Stomach smooth muscle (tissue), 2 donors: ENCODE data around the gene USP20.

Source experiments
- H3K27ac ChIP-seq: one replicate; pipeline ENCODE4 v1.7.0; 2013; ENCODE audit warnings: mild to moderate bottlenecking, low read length, inconsistent platforms
- H3K27me3 ChIP-seq, 2 donors: one replicate each; pipeline ENCODE4 v1.7.0; 2013; ENCODE audit warnings: low read length in 2 of 2; ENCODE audit not compliant: insufficient read depth in 2 of 2, control insufficient read depth in 1 of 2
- H3K36me3 ChIP-seq, 2 donors: one replicate each; pipeline ENCODE4 v1.7.0; 2013; ENCODE audit warnings: low read length in 2 of 2; ENCODE audit not compliant: control insufficient read depth in 2 of 2, insufficient read depth in 2 of 2
- H3K4me1 ChIP-seq: one replicate; pipeline ENCODE4 v1.7.0; 2013; ENCODE audit warnings: low read length; ENCODE audit not compliant: control insufficient read depth, insufficient read depth
- H3K4me3 ChIP-seq, 2 donors: one replicate each; pipeline ENCODE4 v1.7.0; 2013; ENCODE audit warnings: low read length in 2 of 2
- H3K9ac ChIP-seq, 2 donors: one replicate each; pipeline ENCODE4 v1.7.0; 2013; ENCODE audit warnings: low read length in 2 of 2, mild to moderate bottlenecking in 1 of 2
- H3K9me3 ChIP-seq, 2 donors: one replicate each; pipeline ENCODE4 v1.7.0; 2013; ENCODE audit warnings: low read length in 2 of 2; ENCODE audit not compliant: control insufficient read depth in 2 of 2
- donor health status: healthy.
- donor health status: Pancreatic carcinoma.

Gene USP20

DNA sequence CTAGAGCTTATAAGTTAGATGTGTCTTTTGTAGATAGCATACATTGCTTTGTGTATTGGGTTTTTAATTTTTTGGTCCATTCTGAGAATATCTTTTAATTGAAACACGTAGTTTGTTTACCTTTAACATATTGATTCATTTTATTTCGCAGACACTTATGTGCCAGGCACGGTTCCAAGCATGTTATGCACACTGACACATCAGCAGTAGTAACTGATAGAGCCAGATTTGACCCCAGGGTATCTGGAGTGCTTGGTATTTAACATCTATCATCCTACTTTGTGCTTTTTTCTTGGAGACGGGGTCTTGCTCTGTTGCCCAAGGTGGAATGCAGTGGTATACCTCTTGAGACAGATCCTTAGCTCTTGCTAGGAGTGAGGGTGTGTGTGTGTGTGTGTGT, 71.9 kb downstream of the USP20 start:
- H3K27me3 ChIP-seq: no peaks in the 10 kb centered on the region
- H3K9me3 ChIP-seq: no peaks in the 10 kb centered on the region
- H3K4me3 ChIP-seq: no peak overlapping the region
- no peak overlapping the region for H3K9ac ChIP-seq
- no peaks in the 10 kb centered on the region for H3K4me1 ChIP-seq
- H3K36me3 ChIP-seq: peaks cover 20 to 31% of the 10 kb centered on the region in 2 donors
- no peak overlapping the region for H3K27ac ChIP-seq

- no peak overlapping the region for H3K4me3 ChIP-seq
- no peaks in the 10 kb centered on the region for H3K27me3 ChIP-seq
- H3K27ac ChIP-seq: no peak overlapping the region
- no peaks in the 10 kb centered on the region for H3K4me1 ChIP-seq
- no peak overlapping the region for H3K9ac ChIP-seq
- no peaks in the 10 kb centered on the region for H3K9me3 ChIP-seq
- H3K36me3 ChIP-seq: peaks cover 15 to 25% of the 10 kb centered on the region in 2 donors
Observed at GRCh38 chr9:129908906-129909305, 73.6 kb downstream of the USP20 start.

GRCh38 chr9:129909851-129910250, 74.6 kb downstream of the USP20 start:
- Histone ChIP-seq H3K9me3 (no peaks in the 10 kb centered on the region), H3K4me3 (no peak overlapping the region), H3K9ac (no peak overlapping the region), H3K4me1 (no peaks in the 10 kb centered on the region), H3K36me3 (peaks cover 13 to 23% of the 10 kb centered on the region in 2 donors), H3K27ac (no peak overlapping the region), H3K27me3 (no peaks in the 10 kb centered on the region)

GRCh38 chr9:129910628-129911567, 75.6 kb downstream of the USP20 start:
- no peak overlapping the region for H3K27ac ChIP-seq
- H3K36me3 ChIP-seq: peaks cover 13 to 23% of the 10 kb centered on the region in 2 donors
- H3K4me1 ChIP-seq: no peaks in the 10 kb centered on the region
- H3K9me3 ChIP-seq: no peaks in the 10 kb centered on the region
- H3K4me3 ChIP-seq: no peak overlapping the region
- H3K27me3 ChIP-seq: no peaks in the 10 kb centered on the region
- H3K9ac ChIP-seq: no peak overlapping the region

GRCh38 chr9:129914051-129914450, 78.8 kb downstream of the USP20 start:
- no peak overlapping the region for H3K9ac ChIP-seq
- H3K27me3 ChIP-seq: no peaks in the 10 kb centered on the region
- H3K4me3 ChIP-seq: no peak overlapping the region
- peaks cover 8 to 16% of the 10 kb centered on the region in 2 donors for H3K36me3 ChIP-seq
- H3K27ac ChIP-seq: no peak overlapping the region
- H3K4me1 ChIP-seq: no peaks in the 10 kb centered on the region
- no peaks in the 10 kb centered on the region for H3K9me3 ChIP-seq

DNA sequence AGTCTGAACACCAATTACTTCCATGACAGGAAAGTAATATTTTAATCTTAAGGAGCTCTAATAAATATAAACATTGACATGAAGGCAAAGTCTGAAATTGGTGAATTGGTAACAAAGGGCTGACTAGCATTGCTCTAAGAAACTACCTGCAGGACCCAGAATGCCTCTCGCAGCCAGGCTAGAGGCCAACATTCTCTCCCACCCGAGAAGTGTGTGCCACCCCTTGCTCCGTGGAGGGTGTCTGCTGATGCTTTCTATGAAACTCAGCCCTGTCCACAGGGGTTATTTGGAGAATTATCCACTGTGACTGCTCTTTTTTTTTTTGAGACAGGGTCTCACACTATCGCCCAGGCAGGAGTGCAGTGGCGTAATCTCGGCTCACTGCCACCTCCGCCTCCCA, 81.4 kb downstream of the USP20 start:
- no peak overlapping the region for H3K27ac ChIP-seq
- H3K27me3 ChIP-seq: no peaks in the 10 kb centered on the region
- no peaks in the 10 kb centered on the region for H3K4me1 ChIP-seq
- no peak overlapping the region for H3K4me3 ChIP-seq
- no peak overlapping the region for H3K9ac ChIP-seq
- peaks cover 8% of the 10 kb centered on the region in 2 donors for H3K36me3 ChIP-seq
- no peaks in the 10 kb centered on the region for H3K9me3 ChIP-seq

DNA sequence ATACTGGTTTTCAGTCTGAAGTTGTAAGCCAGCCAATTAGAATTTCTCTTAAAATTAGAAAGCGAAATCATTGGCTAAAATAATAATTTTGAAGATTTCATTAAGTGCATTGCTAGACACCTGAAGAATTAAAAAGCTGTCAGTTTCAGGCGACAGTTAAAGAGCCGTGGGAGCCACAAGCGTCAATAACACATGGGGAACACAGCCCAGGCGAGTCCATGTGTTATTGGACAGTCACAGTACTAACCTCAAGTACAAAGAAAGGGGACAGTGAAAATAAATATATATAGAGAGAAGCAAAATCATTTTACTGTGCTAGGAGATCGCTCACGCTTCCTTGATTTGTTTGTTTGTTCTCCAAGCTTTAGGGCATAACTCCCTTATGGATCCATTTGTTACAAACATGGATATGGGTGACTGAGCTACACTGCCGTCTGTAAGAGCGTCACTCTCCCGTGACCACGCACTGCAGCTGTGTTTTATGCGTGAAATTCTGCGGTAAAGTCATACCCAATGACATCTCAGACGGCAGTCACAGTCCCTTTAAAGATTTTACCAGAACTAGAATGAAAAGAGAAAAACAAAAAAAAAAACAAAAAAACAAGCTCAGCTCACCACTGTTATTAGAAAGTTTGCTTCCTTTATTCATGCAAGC, 83.2 kb downstream of the USP20 start:
- no peaks in the 10 kb centered on the region for H3K4me1 ChIP-seq
- H3K27me3 ChIP-seq: no peaks in the 10 kb centered on the region
- no peaks in the 10 kb centered on the region for H3K9me3 ChIP-seq
- peaks cover 14 to 16% of the 10 kb centered on the region in 2 donors for H3K36me3 ChIP-seq
- no peak overlapping the region for H3K9ac ChIP-seq
- no peak overlapping the region for H3K4me3 ChIP-seq
- no peak overlapping the region for H3K27ac ChIP-seq

GRCh38 chr9:129919277-129919676, 84.0 kb downstream of the USP20 start:
- Histone ChIP-seq H3K4me3 (no peak overlapping the region), H3K27me3 (no peaks in the 10 kb centered on the region), H3K9me3 (no peaks in the 10 kb centered on the region), H3K36me3 (peaks cover 18 to 21% of the 10 kb centered on the region in 2 donors), H3K9ac (no peak overlapping the region), H3K4me1 (no peaks in the 10 kb centered on the region), H3K27ac (no peak overlapping the region)

- Histone ChIP-seq H3K9me3 (no peaks in the 10 kb centered on the region), H3K4me1 (no peaks in the 10 kb centered on the region), H3K9ac (no peak overlapping the region), H3K27me3 (no peaks in the 10 kb centered on the region), H3K4me3 (no peak overlapping the region), H3K36me3 (peaks cover 23 to 26% of the 10 kb centered on the region in 2 donors), H3K27ac (no peak overlapping the region)
Observed at GRCh38 chr9:129919841-129920240, 84.6 kb downstream of the USP20 start.

DNA sequence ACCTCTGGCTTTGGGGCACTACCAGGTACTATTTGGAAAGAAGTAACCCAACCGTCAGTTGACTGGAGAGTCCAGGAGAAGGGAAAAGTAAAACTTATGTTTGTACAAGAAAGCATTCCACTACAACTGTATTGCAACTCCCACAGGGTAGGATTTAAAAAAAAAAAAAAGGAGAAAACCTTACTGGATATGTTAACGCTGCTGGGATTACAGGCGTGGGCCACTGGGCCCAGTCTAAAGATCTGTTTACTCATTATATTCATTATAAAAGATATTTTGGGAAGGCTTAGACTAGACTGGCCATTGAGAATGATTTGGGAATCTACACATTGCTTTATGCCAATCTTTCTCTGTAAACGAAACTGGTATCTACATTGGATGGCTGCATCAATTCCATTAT, 86.6 kb downstream of the USP20 start:
- no peak overlapping the region for H3K27ac ChIP-seq
- H3K4me1 ChIP-seq: no peaks in the 10 kb centered on the region
- peaks cover 31 to 32% of the 10 kb centered on the region in 2 donors for H3K36me3 ChIP-seq
- no peak overlapping the region for H3K9ac ChIP-seq
- H3K4me3 ChIP-seq: no peak overlapping the region
- no peaks in the 10 kb centered on the region for H3K9me3 ChIP-seq
- H3K27me3 ChIP-seq: no peaks in the 10 kb centered on the region

DNA sequence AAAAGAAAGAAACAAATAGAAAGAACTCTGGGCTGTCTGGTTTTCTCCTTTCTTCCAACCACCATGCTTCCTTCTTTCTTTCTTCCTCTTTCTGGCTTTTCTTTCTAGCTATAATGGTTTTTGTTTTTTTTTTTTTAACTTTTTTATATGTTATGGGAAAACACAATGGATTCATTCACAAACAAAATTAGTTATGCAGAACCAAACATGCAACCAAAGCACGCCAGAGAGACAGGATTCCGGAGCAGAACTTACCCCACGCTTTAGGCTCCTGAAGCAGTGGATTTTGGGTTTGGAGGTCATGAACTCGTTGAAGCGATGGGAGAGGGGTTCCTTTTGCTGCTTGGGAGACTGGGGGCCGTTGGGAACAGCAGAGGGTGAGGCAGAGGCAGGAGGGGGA, 88.3 kb downstream of the USP20 start:
- Histone ChIP-seq H3K4me3 (no peak overlapping the region), H3K27ac (no peak overlapping the region)

More for the DNA sequence above, 88.3 kb downstream of the USP20 start:
- H3K27me3 ChIP-seq: no peaks in the 10 kb centered on the region
- no peaks in the 10 kb centered on the region for H3K9me3 ChIP-seq
- peaks cover 31 to 35% of the 10 kb centered on the region in 2 donors for H3K36me3 ChIP-seq
- H3K9ac ChIP-seq: no peak overlapping the region
- no peaks in the 10 kb centered on the region for H3K4me1 ChIP-seq
